Activated CD4-positive, alpha-beta T cell treated with anti-CD3 and anti-CD28 coated beads, Interleukin-2, amount 10 ng/mL, durations not matched to agents 7 days and 5 days (primary cell): ENCODE results near the gene ATP1A1. TPM values are rescaled to one million over a fixed set of nuclear protein-coding genes. Genes with fewer than 3 reads are reported as not detected.
A peak's percentile ranks its signal among the peaks of the same experiment; 100 is the strongest.

Experiments
- CTCF ChIA-PET: fragments of 350-600 bp; sonication (Branson Sonifier 250); formaldehyde crosslinking; loops from one replicate; lab custom pipeline; 2021; ENCODE audit warnings: antibody characterized with exemption; lab: Charles Lee
- POLR2A ChIA-PET: fragments of 350-600 bp; sonication (Branson Sonifier 250); formaldehyde crosslinking; loops from one replicate; lab custom pipeline; 2021; ENCODE audit warnings: antibody characterized with exemption; lab: Charles Lee
- DNase-seq: peaks from one replicate; pipeline ENCODE4 v3.0.0-alpha.2; 2020
- H3K27ac Mint-ChIP-seq: one replicate; pipeline ENCODE4 v1.8.0; 2021; ENCODE audit warnings: mild to moderate bottlenecking, moderate library complexity, mixed read lengths
- H3K27me3 Mint-ChIP-seq: one replicate; pipeline ENCODE4 v1.8.0; 2021; ENCODE audit warnings: mixed read lengths
- H3K36me3 Mint-ChIP-seq: one replicate; pipeline ENCODE4 v1.8.0; 2021; ENCODE audit warnings: low read depth, mixed read lengths
- H3K4me1 Mint-ChIP-seq: one replicate; pipeline ENCODE4 v1.8.0; 2021; ENCODE audit warnings: mixed read lengths
- H3K4me3 Mint-ChIP-seq: one replicate; pipeline ENCODE4 v1.8.0; 2021; ENCODE audit warnings: mild to moderate bottlenecking, moderate library complexity, mixed read lengths
- H3K9me3 Mint-ChIP-seq: one replicate; pipeline ENCODE4 v1.8.0; 2021; ENCODE audit warnings: mixed read lengths
- total RNA-seq, 2 experiments: library from RNA; stranded (reverse); gene quantifications; one replicate each; pipeline ENCODE4 v1.2.3, GENCODE V29; 2021

Gene ATP1A1
- total RNA-seq, 2 experiments from 2014 or later: 260 to 274 TPM

GRCh38 chr1:116375887-116376728 lies 3.1 kb downstream of the ATP1A1 start:
- H3K27ac Mint-ChIP-seq: peak overlapping the region; percentile 92
- ChIA-PET CTCF (interaction anchor here (0.9 to 2.2 kb wide), 7 partner anchors 8 to 208 kb away, joined by 3 to 5 read pairs (median 4); no protein-coding TSS in a partner anchor), POLR2A (no interaction called here)
- H3K4me3 Mint-ChIP-seq: peak overlapping the region; percentile 98
- peaks cover 63% of the 10 kb centered on the region for H3K4me1 Mint-ChIP-seq
- peak; percentile 42 for DNase-seq
- H3K9me3 Mint-ChIP-seq: no peaks in the 10 kb centered on the region
- peaks cover 5% of the 10 kb centered on the region for H3K27me3 Mint-ChIP-seq
- peaks cover 17% of the 10 kb centered on the region for H3K36me3 Mint-ChIP-seq

- Mint-ChIP-seq H3K27ac (peak overlapping the region; percentile 92), H3K4me1 (peaks cover 68% of the 10 kb centered on the region), H3K9me3 (no peaks in the 10 kb centered on the region), H3K4me3 (peak overlapping the region; percentile 98), H3K36me3 (peaks cover 20% of the 10 kb centered on the region), H3K27me3 (peaks cover 3% of the 10 kb centered on the region)
- CTCF ChIA-PET: interaction anchor here (1.0 to 2.2 kb wide), 4 partner anchors 9 to 208 kb away, joined by 3 to 5 read pairs (median 4); no protein-coding TSS in a partner anchor
- DNase-seq: no peak
- POLR2A ChIA-PET: no interaction called here
Observed at GRCh38 chr1:116376729-116377086, 3.7 kb downstream of the ATP1A1 start.

GRCh38 chr1:116377541-116378529 lies 4.8 kb downstream of the ATP1A1 start:
- H3K36me3 Mint-ChIP-seq: peaks cover 24% of the 10 kb centered on the region
- peak overlapping the region; percentile 77 for H3K4me3 Mint-ChIP-seq
- peak overlapping the region; percentile 92 for H3K27ac Mint-ChIP-seq
- peaks cover 72% of the 10 kb centered on the region for H3K4me1 Mint-ChIP-seq
- no peaks in the 10 kb centered on the region for H3K27me3 Mint-ChIP-seq
- ChIA-PET POLR2A (no interaction called here), CTCF (interaction anchor here (2.2 kb wide), 1 partner anchor 10 kb away, joined by 5 read pairs; no protein-coding TSS in a partner anchor)
- H3K9me3 Mint-ChIP-seq: no peaks in the 10 kb centered on the region
- peak; percentile 38 for DNase-seq

- CTCF ChIA-PET: no interaction called here
- Mint-ChIP-seq H3K36me3 (peaks cover 30% of the 10 kb centered on the region), H3K27ac (peak overlapping the region; percentile 3), H3K4me3 (no peak overlapping the region), H3K27me3 (no peaks in the 10 kb centered on the region), H3K4me1 (peaks cover 76% of the 10 kb centered on the region), H3K9me3 (no peaks in the 10 kb centered on the region)
- no peak for DNase-seq
- POLR2A ChIA-PET: no interaction called here
Observed at GRCh38 chr1:116379057-116379630, 6.1 kb downstream of the ATP1A1 start.

GRCh38 chr1:116379674-116380498 lies 6.8 kb downstream of the ATP1A1 start:
- H3K36me3 Mint-ChIP-seq: peaks cover 31% of the 10 kb centered on the region
- H3K27ac Mint-ChIP-seq: no peak overlapping the region
- DNase-seq: no peak
- ChIA-PET POLR2A (no interaction called here), CTCF (interaction anchor here (1.3 kb wide), 1 partner anchor 33 kb away, joined by 3 read pairs; no protein-coding TSS in a partner anchor)
- no peaks in the 10 kb centered on the region for H3K27me3 Mint-ChIP-seq
- H3K9me3 Mint-ChIP-seq: no peaks in the 10 kb centered on the region
- H3K4me3 Mint-ChIP-seq: no peak overlapping the region
- peaks cover 74% of the 10 kb centered on the region for H3K4me1 Mint-ChIP-seq

- H3K27ac Mint-ChIP-seq: no peak overlapping the region
- ChIA-PET POLR2A (no interaction called here), CTCF (interaction anchor here (1.3 kb wide), 1 partner anchor 32 kb away, joined by 3 read pairs; no protein-coding TSS in a partner anchor)
- no peak for DNase-seq
- peaks cover 70% of the 10 kb centered on the region for H3K4me1 Mint-ChIP-seq
- no peaks in the 10 kb centered on the region for H3K27me3 Mint-ChIP-seq
- H3K9me3 Mint-ChIP-seq: no peaks in the 10 kb centered on the region
- H3K36me3 Mint-ChIP-seq: peaks cover 37% of the 10 kb centered on the region
- H3K4me3 Mint-ChIP-seq: no peak overlapping the region
Observed at GRCh38 chr1:116380499-116381242, 7.6 kb downstream of the ATP1A1 start.

GRCh38 chr1:116382321-116382720 lies 9.3 kb downstream of the ATP1A1 start:
- H3K4me1 Mint-ChIP-seq: peaks cover 60% of the 10 kb centered on the region
- H3K27me3 Mint-ChIP-seq: no peaks in the 10 kb centered on the region
- peaks cover 43% of the 10 kb centered on the region for H3K36me3 Mint-ChIP-seq
- CTCF ChIA-PET: interaction anchor here (1.3 kb wide), 2 partner anchors 19 to 243 kb away, joined by 5 to 7 read pairs; no protein-coding TSS in a partner anchor
- H3K27ac Mint-ChIP-seq: no peak overlapping the region
- POLR2A ChIA-PET: no interaction called here
- H3K4me3 Mint-ChIP-seq: no peak overlapping the region
- no peaks in the 10 kb centered on the region for H3K9me3 Mint-ChIP-seq
- no peak for DNase-seq

GRCh38 chr1:116382857-116383483 lies 9.9 kb downstream of the ATP1A1 start:
- Mint-ChIP-seq H3K4me1 (peaks cover 60% of the 10 kb centered on the region), H3K27me3 (no peaks in the 10 kb centered on the region), H3K36me3 (peaks cover 49% of the 10 kb centered on the region), H3K27ac (no peak overlapping the region), H3K9me3 (no peaks in the 10 kb centered on the region), H3K4me3 (no peak overlapping the region)
- POLR2A ChIA-PET: no interaction called here
- no peak for DNase-seq
- CTCF ChIA-PET: interaction anchor here (1.0 to 1.3 kb wide), 2 partner anchors 18 to 38 kb away, joined by 3 to 7 read pairs; no protein-coding TSS in a partner anchor

GRCh38 chr1:116386042-116386441 lies 13.0 kb downstream of the ATP1A1 start:
- no peaks in the 10 kb centered on the region for H3K27me3 Mint-ChIP-seq
- CTCF ChIA-PET: interaction anchor here (0.7 kb wide), 1 partner anchor 235 kb away, joined by 3 read pairs; no protein-coding TSS in a partner anchor
- POLR2A ChIA-PET: no interaction called here
- no peak overlapping the region for H3K4me3 Mint-ChIP-seq
- DNase-seq: no peak
- peaks cover 59% of the 10 kb centered on the region for H3K4me1 Mint-ChIP-seq
- H3K36me3 Mint-ChIP-seq: peaks cover 74% of the 10 kb centered on the region
- no peak overlapping the region for H3K27ac Mint-ChIP-seq
- no peaks in the 10 kb centered on the region for H3K9me3 Mint-ChIP-seq

- CTCF ChIA-PET: interaction anchor here (1.8 kb wide), 1 partner anchor 11 kb away, joined by 5 read pairs; no protein-coding TSS in a partner anchor
- H3K9me3 Mint-ChIP-seq: no peaks in the 10 kb centered on the region
- H3K27me3 Mint-ChIP-seq: no peaks in the 10 kb centered on the region
- no peak overlapping the region for H3K4me3 Mint-ChIP-seq
- no peak for DNase-seq
- H3K36me3 Mint-ChIP-seq: peaks cover 81% of the 10 kb centered on the region
- H3K4me1 Mint-ChIP-seq: peaks cover 59% of the 10 kb centered on the region
- H3K27ac Mint-ChIP-seq: no peak overlapping the region
- POLR2A ChIA-PET: no interaction called here
Observed at GRCh38 chr1:116387551-116387950, 14.5 kb downstream of the ATP1A1 start.
